GM12878 (cell line): ENCODE data around the gene USP10.

Experiments
- ASH2L ChIP-seq: fragments of 300-600, 200-600 bp; sonication (generic); IDR thresholded peaks from 2 replicates; pipeline ENCODE4 v1.6.1; 2017; ENCODE audit warnings: low read depth, mild to moderate bottlenecking, borderline replicate concordance
- CHD2 ChIP-seq: IDR thresholded peaks from 2 replicates; pipeline ENCODE4 v1.6.1; 2011; ENCODE audit warnings: low read depth, low read length, improper control_type of control experiment, borderline replicate concordance
- FOXM1 ChIP-seq: IDR thresholded peaks from 2 replicates; pipeline ENCODE4 v1.6.1; 2012; ENCODE audit warnings: low read depth, mild to moderate bottlenecking, inconsistent platforms, low read length, moderate library complexity
- PAX5 ChIP-seq: IDR thresholded peaks from 2 replicates; pipeline ENCODE4 v1.6.1; 2011; ENCODE audit warnings: low read depth, low read length, borderline replicate concordance
- POLR2A ChIP-seq: IDR thresholded peaks from 2 replicates; pipeline ENCODE4 v1.6.1; 2011; ENCODE audit warnings: low read depth, mild to moderate bottlenecking, low read length
- RCOR1 ChIP-seq: conservative IDR thresholded peaks from 2 replicates; pipeline ENCODE4 v1.6.1; 2012; ENCODE audit warnings: low read depth, low read length, improper control_type of control experiment
- SPI1 ChIP-seq: IDR thresholded peaks from 2 replicates; pipeline ENCODE4 v1.6.1; 2011; ENCODE audit warnings: low read depth, mild to moderate bottlenecking, low read length, moderate library complexity, borderline replicate concordance; ENCODE audit not compliant: insufficient read depth

- TF ChIP-seq POLR2A (no peak), CHD2 (no peak), ASH2L (no peak), FOXM1 (no peak), PAX5 (no peak), SPI1 (no peak), RCOR1 (no peak)
Measured at GRCh38 chr16:84782846-84783245, 83.0 kb downstream of the USP10 start.
